ENCODE results near the gene SOCS1.

SOCS1 gene

GRCh38 chr16:11259655-11260595 is 3.9 kb upstream of the SOCS1 start:
- DNase-seq: no peak

GRCh38 chr16:11258553-11259492 is 2.8 kb upstream of the SOCS1 start:
- peak; percentile 89 for DNase-seq

GRCh38 chr16:11257131-11257938 is 1.3 kb upstream of the SOCS1 start:
- peak; percentile 89 for DNase-seq

GRCh38 chr16:11256661-11257130 is 692 bp upstream of the SOCS1 start:
- peak; percentile 81 for DNase-seq

GRCh38 chr16:11254913-11255736 is 879 bp downstream of the SOCS1 start:
- DNase-seq: peak; percentile 53

GRCh38 chr16:11253995-11254912 is 1.8 kb downstream of the SOCS1 start:
- DNase-seq: no peak

GRCh38 chr16:11253009-11253994 is 2.7 kb downstream of the SOCS1 start:
- no peak for DNase-seq

GRCh38 chr16:11252482-11252931 is 3.5 kb downstream of the SOCS1 start:
- no peak for DNase-seq

- peak; percentile 66 for DNase-seq
Measured at GRCh38 chr16:11251525-11252481, 4.2 kb downstream of the SOCS1 start.

GRCh38 chr16:11250786-11251524 is 5.0 kb downstream of the SOCS1 start:
- DNase-seq: no peak

- peak; percentile 35 for DNase-seq
Measured at GRCh38 chr16:11250091-11250785, 5.8 kb downstream of the SOCS1 start.

GRCh38 chr16:11249233-11250061 is 6.6 kb downstream of the SOCS1 start:
- no peak for DNase-seq

- no peak for DNase-seq
Measured at GRCh38 chr16:11248133-11248532, 7.9 kb downstream of the SOCS1 start.

- DNase-seq: no peak
Measured at GRCh38 chr16:11245988-11246387, 10.0 kb downstream of the SOCS1 start.

- no peak for DNase-seq
Measured at GRCh38 chr16:11245222-11245737, 10.7 kb downstream of the SOCS1 start.

All from suppressor macrophage treated with lipopolysaccharide for 4 hours (primary cell).